Measurements from ENCODE around the gene KIAA0319L. TPM values are rescaled to one million over a fixed set of nuclear protein-coding genes. Genes with fewer than 3 reads are reported as not detected.
A peak's percentile ranks its signal among the peaks of the same experiment; 100 is the strongest.

Gene KIAA0319L
- 10 to 100 TPM; 11.1 to 31.8 (median 19.1) TPM for polyA plus RNA-seq

DNA sequence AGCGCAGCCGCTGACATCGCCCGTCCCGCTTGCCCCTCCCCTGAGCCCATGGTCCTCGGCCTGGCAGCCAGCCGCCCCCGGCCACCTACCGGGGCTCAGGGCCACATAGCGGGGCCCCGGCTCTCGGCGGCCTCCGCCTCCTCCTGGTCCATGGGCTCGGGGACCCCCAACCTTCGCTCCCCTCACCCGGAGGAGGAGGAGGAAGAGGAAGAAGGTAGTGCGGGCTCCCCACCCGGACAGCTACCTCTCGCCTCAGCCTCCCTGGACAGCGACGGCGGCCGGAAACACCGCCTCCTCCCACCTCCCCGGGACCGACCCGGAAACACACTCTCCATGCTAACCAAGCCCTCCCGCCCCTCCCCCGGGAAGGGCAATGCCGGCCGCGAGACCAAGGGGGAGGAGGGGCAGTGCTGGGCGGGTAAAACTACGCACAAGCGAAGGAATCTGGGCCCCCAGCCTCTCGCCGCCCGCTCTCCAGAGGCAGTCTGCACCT lies at the start of gene KIAA0319L:
Gene KIAA0319L, minus strand, starts transcription at position 286 of the 493 bp plus-strand sequence. CDS start 2,912 bp downstream, outside the sequence.
- peak within 1 kb of the TSS; percentile 93 to 96 (median 95) for H3K4me3 Mint-ChIP-seq
- DNase-seq, result no peak
- H3K36me3 Mint-ChIP-seq, result peaks cover 0 to 4% (median 0%) of the 10 kb centered on the region in 3 donors
- H3K27me3 Mint-ChIP-seq (ENCODE audit: low read depth in 3 of 3), result peaks cover 3 to 8% (median 5%) of the 10 kb centered on the region in 3 donors
- H3K27ac Mint-ChIP-seq, result peak within 1 kb of the TSS; percentile 87 to 95 (median 90)
- no peaks in the 10 kb centered on the region for H3K9me3 Mint-ChIP-seq
- H3K4me1 Mint-ChIP-seq, result peaks cover 38 to 55% of the 10 kb centered on the region in 2 donors

- DNase-seq, result no peak
- Mint-ChIP-seq H3K4me3 (no peak overlapping the region), H3K27me3 (ENCODE audit: low read depth in 3 of 3) (peaks cover 0 to 4% (median 2%) of the 10 kb centered on the region in 3 donors), H3K27ac (peak overlapping the region in 5 of 6 donors; percentile 6 to 77 (median 41)), H3K9me3 (no peaks in the 10 kb centered on the region), H3K4me1 (peaks cover 1 to 32% of the 10 kb centered on the region in 2 donors), H3K36me3 (peaks cover 19 to 34% (median 26%) of the 10 kb centered on the region in 3 donors)
Measured at GRCh38 chr1:35605867-35606182, 48.6 kb upstream of the KIAA0319L start.

DNA sequence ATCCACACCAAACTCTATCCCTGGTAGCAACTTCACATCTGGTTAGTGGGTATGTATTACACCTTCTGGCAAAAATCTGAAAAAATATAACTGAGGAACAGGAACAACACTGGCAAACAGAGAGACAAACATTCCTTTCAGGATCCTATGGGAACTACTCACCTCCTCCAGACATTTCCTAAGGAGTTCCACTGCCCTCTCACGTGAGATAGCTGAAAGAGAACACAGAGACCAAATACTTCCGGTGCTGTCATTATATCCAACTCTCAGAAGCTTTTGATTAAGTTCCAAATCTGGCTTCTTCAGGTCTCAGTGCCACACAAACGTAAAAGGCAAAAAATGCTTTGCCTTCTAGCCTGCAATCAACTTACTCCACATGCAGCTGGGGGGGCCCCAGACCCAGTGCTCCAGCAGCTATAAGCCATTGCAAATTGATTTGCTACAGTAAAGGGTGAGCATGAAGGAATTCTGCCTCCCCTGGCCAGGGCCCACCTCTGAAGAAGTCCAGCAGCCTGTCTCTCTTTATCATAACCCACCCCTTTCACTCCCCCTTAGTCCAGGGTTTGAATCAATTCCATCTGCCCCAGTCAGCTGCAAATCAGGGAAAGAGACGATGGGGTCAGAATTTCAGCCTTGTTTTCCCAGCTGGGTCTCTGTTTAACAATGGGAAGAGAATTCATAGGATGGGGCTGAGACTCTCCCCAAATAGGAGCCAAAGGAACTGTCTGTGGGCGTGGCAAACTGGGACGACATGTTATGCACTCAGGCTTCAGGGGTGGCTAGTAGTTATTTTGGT lies 48.1 kb upstream of the KIAA0319L start:
- Mint-ChIP-seq H3K9me3 (no peaks in the 10 kb centered on the region), H3K27me3 (ENCODE audit: low read depth in 3 of 3) (peaks cover 0 to 4% (median 2%) of the 10 kb centered on the region in 3 donors), H3K36me3 (peaks cover 19 to 37% (median 29%) of the 10 kb centered on the region in 3 donors), H3K27ac (peak overlapping the region in 5 of 6 donors; percentile 37 to 78 (median 55)), H3K4me1 (peaks cover 1 to 30% of the 10 kb centered on the region in 2 donors), H3K4me3 (no peak overlapping the region)
- no peak for DNase-seq

DNA sequence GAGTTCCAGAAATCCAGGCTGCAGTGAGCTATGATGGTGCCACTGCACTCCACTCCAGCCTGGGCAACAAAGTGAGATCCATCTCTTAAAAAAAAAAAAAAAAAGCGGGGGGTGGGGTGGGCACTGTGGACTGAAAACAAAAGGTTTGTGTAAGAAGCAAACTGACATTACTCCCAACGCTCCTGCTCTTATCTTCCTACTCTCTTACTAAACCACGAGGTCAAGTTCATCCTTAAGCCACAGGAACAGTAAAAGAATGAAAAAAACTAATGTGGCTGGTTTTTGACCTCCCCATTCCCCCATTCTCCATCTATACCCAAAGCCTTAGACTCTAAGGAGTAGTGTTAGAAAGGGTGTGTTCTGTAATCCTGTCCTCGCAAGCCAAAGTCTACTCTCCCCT lies 46.7 kb upstream of the KIAA0319L start:
- peaks cover 24 to 41% (median 30%) of the 10 kb centered on the region in 3 donors for H3K36me3 Mint-ChIP-seq

DNA sequence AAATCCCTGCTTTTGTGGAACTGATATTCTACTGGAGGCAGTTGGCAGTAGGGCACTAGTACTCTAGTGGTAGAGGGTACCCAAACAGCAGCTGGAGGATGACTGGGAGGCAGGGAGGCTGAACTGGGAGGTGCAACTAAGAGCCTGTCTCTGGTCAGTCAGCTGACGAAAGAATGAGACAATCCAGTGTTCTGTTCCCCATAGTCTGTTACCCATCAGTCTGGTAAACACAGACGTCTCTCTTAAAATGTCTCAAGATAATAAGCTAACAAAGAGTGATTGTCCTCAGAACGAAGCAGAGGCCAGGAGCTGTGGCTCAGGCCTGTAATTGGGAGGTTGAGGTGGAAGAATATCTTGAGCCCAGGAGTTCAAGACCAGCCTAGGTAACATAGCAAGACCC lies 46.3 kb upstream of the KIAA0319L start:
- no peak for DNase-seq
- Mint-ChIP-seq H3K27ac (peak overlapping the region in 1 of 6 donors; percentile 26), H3K27me3 (ENCODE audit: low read depth in 3 of 3) (peaks cover 0 to 4% (median 2%) of the 10 kb centered on the region in 3 donors), H3K4me1 (peaks cover 1 to 25% of the 10 kb centered on the region in 2 donors), H3K36me3 (peaks cover 24 to 39% (median 29%) of the 10 kb centered on the region in 3 donors), H3K4me3 (no peak overlapping the region), H3K9me3 (no peaks in the 10 kb centered on the region)

More for the DNA sequence above, 46.7 kb upstream of the KIAA0319L start:
- peaks cover 0 to 4% (median 2%) of the 10 kb centered on the region in 3 donors for H3K27me3 Mint-ChIP-seq (ENCODE audit: low read depth in 3 of 3)
- peak overlapping the region in 2 of 6 donors; percentile 19 to 51 for H3K27ac Mint-ChIP-seq
- no peaks in the 10 kb centered on the region for H3K9me3 Mint-ChIP-seq
- no peak overlapping the region for H3K4me3 Mint-ChIP-seq
- DNase-seq, result no peak
- H3K4me1 Mint-ChIP-seq, result peaks cover 1 to 25% of the 10 kb centered on the region in 2 donors

DNA sequence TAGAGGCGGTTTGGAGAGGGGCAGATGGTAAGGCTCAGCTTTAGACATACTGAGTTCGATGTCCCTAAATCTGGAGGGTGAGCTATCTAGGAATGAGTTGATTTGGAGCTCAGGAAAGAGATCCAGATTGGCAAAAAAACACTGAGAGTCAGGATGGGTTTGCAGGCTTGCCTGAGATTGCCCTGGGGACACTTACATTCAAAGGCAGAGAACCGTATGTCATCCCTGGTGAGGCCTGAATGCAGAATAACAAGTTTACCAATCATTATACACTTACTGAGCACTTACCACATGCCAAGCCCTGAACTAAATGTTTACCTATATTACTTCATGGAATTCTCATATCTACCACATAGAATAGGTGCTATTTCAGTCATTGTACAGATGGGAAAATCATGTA lies 43.4 kb upstream of the KIAA0319L start:
- peak overlapping the region in 2 of 6 donors; percentile 14 to 35 for H3K27ac Mint-ChIP-seq

GRCh38 chr1:35599411-35599810 lies 42.2 kb upstream of the KIAA0319L start:
- no peak overlapping the region for H3K4me3 Mint-ChIP-seq
- H3K27ac Mint-ChIP-seq, result peak overlapping the region in 1 of 6 donors; percentile 84
- peaks cover 0 to 2% (median 0%) of the 10 kb centered on the region in 3 donors for H3K27me3 Mint-ChIP-seq (ENCODE audit: low read depth in 3 of 3)
- no peaks in the 10 kb centered on the region for H3K9me3 Mint-ChIP-seq
- DNase-seq, result no peak
- H3K36me3 Mint-ChIP-seq, result peaks cover 12 to 36% (median 15%) of the 10 kb centered on the region in 3 donors
- peaks cover 3 to 8% of the 10 kb centered on the region in 2 donors for H3K4me1 Mint-ChIP-seq

More for the DNA sequence above, 43.4 kb upstream of the KIAA0319L start:
- Mint-ChIP-seq H3K4me1 (peaks cover 3 to 12% of the 10 kb centered on the region in 2 donors), H3K9me3 (no peaks in the 10 kb centered on the region), H3K4me3 (no peak overlapping the region), H3K27me3 (ENCODE audit: low read depth in 3 of 3) (peaks cover 0 to 2% (median 2%) of the 10 kb centered on the region in 3 donors), H3K36me3 (peaks cover 12 to 34% (median 15%) of the 10 kb centered on the region in 3 donors)
- DNase-seq, result no peak

DNA sequence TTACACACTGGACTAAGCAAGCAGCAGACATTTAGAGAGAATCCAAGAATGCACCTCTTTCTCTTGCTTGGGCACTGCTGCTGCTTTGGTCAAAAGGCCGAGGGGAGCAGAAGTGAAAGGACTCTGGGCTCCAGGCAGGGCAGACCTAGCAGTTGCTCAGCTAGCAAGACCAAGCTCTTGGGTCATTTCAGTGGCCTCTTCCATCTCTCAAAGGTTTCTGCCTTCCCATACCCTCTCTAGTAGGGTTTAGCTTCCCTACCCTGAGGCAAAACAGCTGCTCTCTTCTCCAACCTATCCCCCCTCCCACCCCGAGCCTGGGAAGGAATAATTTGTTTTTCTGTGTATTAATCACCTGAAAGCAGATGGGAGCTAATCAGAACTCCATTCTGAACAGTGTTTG lies 41.7 kb upstream of the KIAA0319L start:
- no peak for DNase-seq
- Mint-ChIP-seq H3K9me3 (no peaks in the 10 kb centered on the region), H3K4me1 (peaks cover 5 to 9% of the 10 kb centered on the region in 2 donors)

GRCh38 chr1:35597870-35598269 lies 40.7 kb upstream of the KIAA0319L start:
- Mint-ChIP-seq H3K4me3 (no peak overlapping the region), H3K27me3 (ENCODE audit: low read depth in 3 of 3) (no peaks in the 10 kb centered on the region), H3K4me1 (peaks cover 14 to 19% of the 10 kb centered on the region in 2 donors), H3K27ac (no peak overlapping the region), H3K36me3 (peaks cover 7 to 24% (median 9%) of the 10 kb centered on the region in 3 donors), H3K9me3 (no peaks in the 10 kb centered on the region)
- DNase-seq, result no peak

More for the DNA sequence above, 41.7 kb upstream of the KIAA0319L start:
- peak overlapping the region in 1 of 6 donors; percentile 63 for H3K27ac Mint-ChIP-seq
- peaks cover 11 to 32% (median 12%) of the 10 kb centered on the region in 3 donors for H3K36me3 Mint-ChIP-seq
- no peaks in the 10 kb centered on the region for H3K27me3 Mint-ChIP-seq (ENCODE audit: low read depth in 3 of 3)
- H3K4me3 Mint-ChIP-seq, result no peak overlapping the region

- H3K27me3 Mint-ChIP-seq (ENCODE audit: low read depth in 3 of 3), result peaks cover 0 to 2% (median 1%) of the 10 kb centered on the region in 3 donors
- peak overlapping the region; percentile 3 to 74 (median 57) for H3K27ac Mint-ChIP-seq
- H3K4me1 Mint-ChIP-seq, result peaks cover 23 to 28% of the 10 kb centered on the region in 2 donors
- DNase-seq, result no peak
- H3K4me3 Mint-ChIP-seq, result no peak overlapping the region
- peaks cover 9 to 25% (median 15%) of the 10 kb centered on the region in 3 donors for H3K36me3 Mint-ChIP-seq
- no peaks in the 10 kb centered on the region for H3K9me3 Mint-ChIP-seq
Measured at GRCh38 chr1:35595684-35596083, 38.5 kb upstream of the KIAA0319L start.

DNA sequence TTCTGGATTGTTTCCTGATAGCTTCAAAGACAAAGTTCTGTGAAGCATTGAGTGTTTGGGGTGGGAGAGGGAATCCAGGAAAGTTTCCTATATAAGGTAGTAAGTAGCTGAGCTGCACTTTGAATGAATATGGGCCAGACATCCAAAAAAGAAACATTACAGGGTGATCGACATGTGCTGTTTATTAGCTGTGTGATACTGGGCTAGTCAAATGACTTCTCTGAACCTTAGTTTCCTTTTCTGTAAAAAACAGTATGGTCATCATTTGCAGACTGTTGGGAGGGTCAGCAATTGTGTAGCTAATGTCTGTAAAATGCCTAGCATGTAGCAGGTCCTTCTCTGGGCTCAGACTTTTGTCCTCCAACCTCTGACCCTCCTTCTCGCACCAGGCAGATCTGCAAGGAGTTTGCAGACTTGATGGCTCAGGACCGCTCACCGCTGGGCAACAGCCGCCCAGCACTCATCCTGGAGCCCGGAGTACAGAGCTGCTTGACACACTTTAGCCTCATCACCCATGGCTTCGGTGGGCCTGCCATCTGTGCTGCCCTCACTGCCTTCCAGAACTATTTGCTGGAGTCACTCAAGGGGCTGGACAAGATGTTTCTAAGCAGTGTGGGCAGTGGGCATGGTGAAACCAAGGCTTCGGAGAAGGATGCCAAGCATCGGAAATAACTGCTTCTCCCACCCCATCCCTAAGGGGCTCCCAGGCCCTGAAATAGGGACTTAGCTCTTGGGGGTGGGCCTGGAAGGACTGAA lies 37.0 kb upstream of the KIAA0319L start:
- H3K27ac Mint-ChIP-seq, result peak overlapping the region in 5 of 6 donors; percentile 33 to 91 (median 62)
- no peaks in the 10 kb centered on the region for H3K9me3 Mint-ChIP-seq
- H3K4me3 Mint-ChIP-seq, result no peak overlapping the region
- peaks cover 27 to 28% of the 10 kb centered on the region in 2 donors for H3K4me1 Mint-ChIP-seq
- H3K27me3 Mint-ChIP-seq (ENCODE audit: low read depth in 3 of 3), result peaks cover 0 to 2% (median 1%) of the 10 kb centered on the region in 3 donors
- no peak for DNase-seq
- H3K36me3 Mint-ChIP-seq, result peaks cover 5 to 21% (median 8%) of the 10 kb centered on the region in 3 donors

DNA sequence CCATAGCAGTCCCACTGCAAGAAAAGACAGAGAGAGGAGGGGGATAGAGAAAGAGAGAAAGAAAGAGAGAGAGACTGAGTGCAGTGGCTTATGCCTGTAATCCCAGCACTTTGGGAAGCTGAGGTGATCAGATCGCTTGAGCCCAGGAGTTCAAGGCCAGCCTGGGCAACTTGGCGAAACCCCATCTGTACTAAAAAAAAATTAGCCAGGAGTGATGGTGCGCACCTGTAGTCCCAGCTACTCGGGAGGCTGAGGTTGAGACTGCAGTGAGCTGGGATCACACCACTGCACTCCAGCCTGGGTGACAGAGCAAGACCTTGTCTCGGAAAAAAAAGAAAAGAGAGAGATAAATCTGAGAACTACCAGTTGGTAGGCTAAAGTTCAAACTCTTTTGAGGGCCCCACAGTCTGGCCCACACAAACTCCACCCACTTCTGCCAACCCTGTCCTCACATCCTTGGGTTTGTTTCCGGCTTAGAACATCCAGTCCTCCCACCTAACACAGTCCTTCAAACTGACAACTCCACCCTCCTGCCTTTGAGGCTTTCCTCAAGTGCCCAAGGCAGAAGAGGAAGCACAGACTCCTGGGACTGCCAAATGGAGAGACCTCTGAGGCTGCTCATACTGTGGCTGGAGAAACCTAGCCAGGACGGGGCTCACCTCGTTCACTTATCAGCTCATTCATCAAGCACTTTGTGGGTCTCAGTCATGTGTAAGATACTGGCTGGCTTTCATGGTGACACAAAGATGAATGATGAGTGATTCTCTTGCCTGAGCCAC lies 36.0 kb upstream of the KIAA0319L start:
- Mint-ChIP-seq H3K9me3 (no peaks in the 10 kb centered on the region), H3K27me3 (ENCODE audit: low read depth in 3 of 3) (peaks cover 0 to 2% (median 1%) of the 10 kb centered on the region in 3 donors), H3K27ac (peak overlapping the region; percentile 69 to 91 (median 72)), H3K36me3 (peaks cover 4 to 24% (median 8%) of the 10 kb centered on the region in 3 donors), H3K4me1 (peaks cover 27 to 28% of the 10 kb centered on the region in 2 donors), H3K4me3 (peak overlapping the region in 3 of 5 donors; percentile 9 to 58 (median 39))
- DNase-seq, result no peak

DNA sequence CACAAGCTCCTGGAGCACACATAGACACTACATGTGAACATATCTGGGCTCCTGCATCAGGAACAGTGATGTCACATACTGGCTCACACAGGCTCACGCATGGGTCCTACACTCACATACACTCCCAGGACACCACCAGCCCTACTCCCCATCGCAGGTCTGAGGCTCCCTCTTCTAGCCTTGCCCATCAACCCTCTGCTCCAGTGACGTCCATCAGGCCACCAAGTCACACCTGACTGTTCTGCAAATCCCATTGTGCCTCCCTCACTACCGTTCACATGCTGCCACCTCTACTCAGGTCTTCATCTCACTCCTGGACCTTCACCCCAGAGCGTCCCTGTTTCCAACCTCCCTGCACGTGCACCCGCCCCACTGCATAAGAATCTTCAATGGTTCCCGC lies 34.0 kb upstream of the KIAA0319L start:
- peaks cover 21 to 27% of the 10 kb centered on the region in 2 donors for H3K4me1 Mint-ChIP-seq
- no peak for DNase-seq
- peaks cover 0 to 2% (median 1%) of the 10 kb centered on the region in 3 donors for H3K27me3 Mint-ChIP-seq (ENCODE audit: low read depth in 3 of 3)
- peaks cover 4 to 23% (median 8%) of the 10 kb centered on the region in 3 donors for H3K36me3 Mint-ChIP-seq
- no peak overlapping the region for H3K4me3 Mint-ChIP-seq
- peak overlapping the region in 4 of 6 donors; percentile 15 to 85 (median 58) for H3K27ac Mint-ChIP-seq
- no peaks in the 10 kb centered on the region for H3K9me3 Mint-ChIP-seq
